HFF-Myc (cell line): ENCODE measurements around the gene CPSF7.
"Not testable (repeated sequence)": the region's sequence is repeated elsewhere in the genome, so short reads cannot be mapped to it uniquely, and the experiment has no call there.

Source experiments
- DNase-seq: peaks from one replicate; pipeline ENCODE4 v3.0.0-alpha.2; 2011; ENCODE audit warnings: low read depth; ENCODE audit errors: extremely low read depth
- H3K4me3 ChIP-seq: replicated peaks from 2 replicates; pipeline ENCODE4 v1.5.1; 2011; ENCODE audit warnings: low read depth, mild to moderate bottlenecking, control low read depth, low read length
- CTCF ChIP-seq: IDR thresholded peaks from 2 replicates; pipeline ENCODE4 v1.5.1; 2012; ENCODE audit warnings: mild to moderate bottlenecking, low read depth, low read length, control low read depth; ENCODE audit errors: missing control alignments

The CPSF7 gene

GRCh38 chr11:61473370-61474012, 43.7 kb upstream of the CPSF7 start:
- DNase-seq, result no peak
- TF ChIP-seq CTCF, result no peak
- no peak overlapping the region for H3K4me3 ChIP-seq

GRCh38 chr11:61472868-61473267, 43.1 kb upstream of the CPSF7 start:
- TF ChIP-seq CTCF, result no peak
- DNase-seq, result no peak
- H3K4me3 ChIP-seq, result no peak overlapping the region

- no peak overlapping the region for H3K4me3 ChIP-seq
- TF ChIP-seq CTCF, result no peak
- no peak for DNase-seq
Measured at GRCh38 chr11:61472282-61472681, 42.5 kb upstream of the CPSF7 start.

GRCh38 chr11:61468002-61468401, 38.2 kb upstream of the CPSF7 start:
- H3K4me3 ChIP-seq, result no peak overlapping the region
- no peak for DNase-seq
- TF ChIP-seq CTCF, result no peak

GRCh38 chr11:61467602-61468001, 37.8 kb upstream of the CPSF7 start:
- not testable (repeated sequence) for H3K4me3 ChIP-seq, DNase-seq

- no peak for TF ChIP-seq CTCF
- DNase-seq, result no peak
- no peak overlapping the region for H3K4me3 ChIP-seq
Measured at GRCh38 chr11:61460986-61461385, 31.2 kb upstream of the CPSF7 start.

GRCh38 chr11:61460474-61460881, 30.7 kb upstream of the CPSF7 start:
- DNase-seq, result no peak

More at GRCh38 chr11:61460474-61460881, 30.7 kb upstream of the CPSF7 start:
- H3K4me3 ChIP-seq, result no peak overlapping the region
- no peak for TF ChIP-seq CTCF
